Endothelial cell of umbilical vein (primary cell): ENCODE results near the gene DUS1L. TPM values are rescaled to one million over a fixed set of nuclear protein-coding genes. Genes with fewer than 3 reads are reported as not detected.

Source experiments
- BruUV-seq: library from RNA; stranded (reverse); fragments of 400-500 nt; replicated peaks from 2 replicates; lab custom pipeline; 2021; lab: Mats Ljungman, UMichigan
- CTCF ChIA-PET: fragments of 300-600, 350-600 bp; sonication (Branson Sonifier 250); formaldehyde crosslinking; loops from one replicate; lab custom pipeline; 2021; ENCODE audit warnings: antibody characterized with exemption, inconsistent platforms; lab: Charles Lee
- POLR2A ChIA-PET: fragments of 300-600, 350-600 bp; sonication (Branson Sonifier 250); formaldehyde crosslinking; loops from one replicate; lab custom pipeline; 2021; ENCODE audit warnings: antibody characterized with exemption, inconsistent platforms; lab: Charles Lee
- DNase-seq: peaks from one replicate; pipeline ENCODE4 v3.0.0-alpha.2; 2011; ENCODE audit warnings: low read depth, low spot score
- FAIRE-seq: peaks from 2 replicates; lab custom pipeline; 2011; peaks lifted over from hg19 to GRCh38; lab: Jason Lieb, UNC
- H2AFZ ChIP-seq: 2 replicates; pipeline ENCODE4 v1.6.0; 2012; ENCODE audit warnings: low read depth, low read length, control low read depth, inconsistent platforms
- H3K27ac ChIP-seq: 2 replicates; pipeline ENCODE4 v1.5.1; 2011; ENCODE audit warnings: low read depth, mild to moderate bottlenecking, control low read depth, low read length, moderate library complexity; ENCODE audit not compliant: insufficient read depth
- H3K27me3 ChIP-seq, 2 experiments: 2 replicates each; pipeline versions ENCODE4 v1.6.0 to v1.6.1; 2011; ENCODE audit warnings: low read length in 2 of 2, mixed read lengths in 1 of 2; ENCODE audit not compliant: control insufficient read depth in 2 of 2, insufficient read depth in 2 of 2
- H3K36me3 ChIP-seq, 2 experiments: 2 replicates in 1 of 2; 3 replicates in 1 of 2; pipeline ENCODE4 v1.5.1; 2011; ENCODE audit warnings: low read length in 2 of 2, mild to moderate bottlenecking in 1 of 2, moderate library complexity in 1 of 2; ENCODE audit not compliant: control insufficient read depth in 2 of 2, insufficient read depth in 2 of 2; ENCODE audit errors: extremely low read depth in 1 of 2
- H3K4me1 ChIP-seq: 3 replicates; pipeline ENCODE4 v1.5.1; 2011; ENCODE audit warnings: mild to moderate bottlenecking, low read length; ENCODE audit not compliant: control insufficient read depth, insufficient read depth; ENCODE audit errors: extremely low read depth
- H3K4me2 ChIP-seq: 2 replicates; pipeline ENCODE4 v1.6.1; 2011; ENCODE audit warnings: low read length, control low read depth, mixed read lengths; ENCODE audit not compliant: insufficient read depth
- H3K4me3 ChIP-seq, 3 experiments: fragments of 200-600 bp in 1 of 3; sonication (generic), shearing (Covaris generic) in 1 of 3; replicated peaks in 1 of 3; 2 replicates each; pipeline ENCODE4 v1.5.1; 2011 to 2016; ENCODE audit warnings: control low read depth in 3 of 3, low read length in 3 of 3, mild to moderate bottlenecking in 2 of 3, inconsistent platforms in 1 of 3, low read depth in 1 of 3, moderate library complexity in 1 of 3; ENCODE audit not compliant: insufficient read depth in 1 of 3
- H3K79me2 ChIP-seq: 2 replicates; pipeline ENCODE4 v1.6.0; 2012; ENCODE audit warnings: low read length, inconsistent platforms; ENCODE audit not compliant: control insufficient read depth, insufficient read depth
- H3K9ac ChIP-seq: replicated peaks from 2 replicates; pipeline ENCODE3; 2011; ENCODE audit warnings: low read length, control low read depth; ENCODE audit not compliant: insufficient read depth; ENCODE audit errors: extremely low read depth
- H3K9me1 ChIP-seq: replicated peaks from 3 replicates; pipeline ENCODE4 v1.6.0; 2011; ENCODE audit warnings: mild to moderate bottlenecking, low read length; ENCODE audit not compliant: control insufficient read depth, insufficient read depth; ENCODE audit errors: extremely low read depth
- H3K9me3 ChIP-seq: replicated peaks from 2 replicates; pipeline ENCODE4 v1.5.1; 2012; ENCODE audit warnings: low read length, inconsistent platforms; ENCODE audit not compliant: control insufficient read depth, insufficient read depth
- H4K20me1 ChIP-seq: replicated peaks from 2 replicates; pipeline ENCODE3; 2011; ENCODE audit warnings: mild to moderate bottlenecking, low read length; ENCODE audit not compliant: control insufficient read depth, insufficient read depth; ENCODE audit errors: extremely low read depth
- CTCF ChIP-seq, 2 donors: IDR thresholded peaks; 1 replicate in 1 of 2; 2 replicates in 1 of 2; pipeline ENCODE4 v1.5.1; 2011; ENCODE audit warnings: low read length in 2 of 2, mild to moderate bottlenecking in 2 of 2, moderate library complexity in 2 of 2, control low read depth in 1 of 2, inconsistent platforms in 1 of 2, low read depth in 1 of 2; ENCODE audit not compliant: insufficient read depth in 1 of 2; ENCODE audit errors: extremely low read depth in 1 of 2
- EZH2 ChIP-seq: IDR thresholded peaks from 2 replicates; pipeline ENCODE4 v1.6.1; 2012; ENCODE audit warnings: borderline replicate concordance, low read depth, mild to moderate bottlenecking, moderate library complexity, low read length, inconsistent platforms; ENCODE audit not compliant: severe bottlenecking
- FOS ChIP-seq: IDR thresholded peaks from 2 replicates; pipeline ENCODE4 v1.6.1; 2011; ENCODE audit warnings: mild to moderate bottlenecking, low read length, moderate library complexity, borderline replicate concordance; ENCODE audit not compliant: insufficient read depth
- GATA2 ChIP-seq: IDR thresholded peaks from 2 replicates; pipeline ENCODE4 v1.7.0; 2011; ENCODE audit warnings: low read depth, mild to moderate bottlenecking, moderate library complexity, mixed read lengths, low read length; ENCODE audit not compliant: insufficient read length, insufficient read depth
- JUN ChIP-seq: IDR thresholded peaks from 2 replicates; pipeline ENCODE4 v1.6.1; 2011; ENCODE audit warnings: borderline replicate concordance, low read depth; ENCODE audit not compliant: insufficient read length, insufficient read depth
- MAX ChIP-seq: IDR thresholded peaks from 2 replicates; pipeline ENCODE4 v1.6.1; 2011; ENCODE audit not compliant: insufficient read depth, insufficient read length
- MYC ChIP-seq: IDR thresholded peaks from one replicate; pipeline ENCODE4 v1.6.1; 2011; ENCODE audit warnings: mild to moderate bottlenecking, low read depth, low read length
- POLR2A ChIP-seq: IDR thresholded peaks from 2 replicates; pipeline ENCODE4 v1.6.1; 2012; ENCODE audit warnings: low read depth, mild to moderate bottlenecking, control low read depth, low read length
- POLR2AphosphoS5 ChIP-seq: IDR thresholded peaks from 2 replicates; pipeline ENCODE4 v1.6.1; 2012; ENCODE audit warnings: low read depth, mild to moderate bottlenecking, control low read depth, low read length, moderate library complexity; ENCODE audit not compliant: insufficient read depth
- dilution Hi-C: fragments of 300-500 bp; cut with MboI; formaldehyde crosslinking; loops from one replicate; pipeline ENCODE4 v1.15.0; 2019; ENCODE audit warnings: low sequenced_read_pairs; ENCODE audit not compliant: extremely low pct_ligation_motif_present
- intact Hi-C: fragments of 100-400 bp; cut with micrococcal nuclease; formaldehyde crosslinking; loops from one replicate; pipeline ENCODE4 v1.10.0; 2022
- polyA plus RNA-seq, 4 experiments: library from polyadenylated mRNA; depleted of rRNA in 3 of 4; stranded (reverse) in 3 of 4; unstranded in 1 of 4; fragments of >200 nt; gene quantifications; 2 replicates each; pipeline versions ENCODE4 v1.2.1 to v1.2.3, GENCODE V29; 2011 to 2012; ENCODE audit warnings: missing spikeins in 1 of 4
- total RNA-seq: library from RNA; stranded (reverse); gene quantifications from 2 replicates; pipeline ENCODE4 v1.2.3, GENCODE V29; 2021

The DUS1L gene
- total and polyA plus RNA-seq, 2 donors (not counting 3 experiments of a cell fraction or from before 2014, with no cell fraction given), result 60.1 to 92.9 TPM

- H3K4me3 ChIP-seq, result no peak overlapping the region
- CTCF ChIA-PET, result interaction anchor here (1.0 to 1.3 kb wide), 2 partner anchors 9 to 24 kb away, joined by 4 to 5 read pairs; no protein-coding TSS in a partner anchor
- peaks cover 12 to 46% of the 10 kb centered on the region in 2 experiments for H3K36me3 ChIP-seq
- no peaks in the 10 kb centered on the region for H3K27me3 ChIP-seq
- dilution Hi-C loops (no loop called here), intact Hi-C loops (no loop called here)
- FAIRE-seq (no peak), DNase-seq (no peak)
- peaks cover 11% of the 10 kb centered on the region for H3K4me1 ChIP-seq
- BruUV-seq, result no TSS peak
- no peak overlapping the region for H2AFZ ChIP-seq
- no peaks in the 10 kb centered on the region for H3K9me3 ChIP-seq
- H3K9me1 ChIP-seq, result no peaks in the 10 kb centered on the region
- H3K79me2 ChIP-seq, result peaks cover 11% of the 10 kb centered on the region
- H3K27ac ChIP-seq, result no peak overlapping the region
- TF ChIP-seq POLR2A (no peak), POLR2AphosphoS5 (no peak), FOS (no peak), EZH2 (no peak), CTCF (IDR thresholded peaks at IDR 0.05; ENCODE audit: extremely low read depth in 1 of 2, insufficient read depth in 1 of 2, low read depth in 1 of 2, low read length in 2 of 2) (no peak), GATA2 (no peak), JUN (no peak), MYC (no peak), MAX (no peak)
- H3K4me2 ChIP-seq, result no peak overlapping the region
- POLR2A ChIA-PET, result no interaction called here
- H4K20me1 ChIP-seq, result no peaks in the 10 kb centered on the region
- H3K9ac ChIP-seq, result no peak overlapping the region
Measured at GRCh38 chr17:82055023-82055964, 10.3 kb downstream of the DUS1L start.
